ENCODE results near the gene KRTAP5-6.

DNA sequence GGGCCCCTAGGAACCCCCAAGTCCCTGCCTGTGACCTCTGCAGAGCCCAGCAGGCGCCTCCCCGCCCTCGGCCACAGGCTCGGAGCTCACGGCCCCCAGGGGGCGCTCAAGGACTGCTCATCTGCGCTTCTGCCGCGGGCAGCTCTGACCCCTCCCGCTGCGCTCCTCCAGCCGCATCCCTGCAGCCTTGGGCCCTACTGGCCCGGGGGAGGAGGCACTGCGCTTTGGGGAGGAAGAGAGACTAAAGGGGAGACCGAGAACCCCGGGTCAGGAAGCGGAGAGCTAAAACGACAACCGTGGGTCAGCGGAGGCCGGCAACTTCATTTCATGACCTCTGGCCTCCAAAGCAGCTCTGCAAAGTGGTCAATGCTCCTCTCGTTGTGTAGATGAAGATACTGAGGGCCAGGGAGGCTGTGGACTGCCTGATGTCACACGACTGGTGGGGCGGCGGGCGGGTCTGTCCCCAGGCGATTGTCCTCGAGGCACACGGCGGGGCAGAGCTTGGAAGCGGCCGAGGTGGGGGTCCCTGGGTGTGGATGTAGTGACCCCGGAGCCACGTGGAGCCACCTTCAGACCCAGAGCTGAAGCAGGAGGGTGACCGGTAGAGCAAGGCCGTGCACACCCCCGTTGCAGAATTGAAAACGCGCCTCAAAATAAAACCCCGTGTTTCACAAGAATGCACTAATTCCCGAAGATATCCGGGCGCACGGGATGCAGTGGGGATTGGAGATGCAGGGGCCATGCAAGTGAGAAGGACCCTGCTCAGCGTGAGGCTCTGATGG lies 2.7 kb upstream of the KRTAP5-6 start:
- peak; percentile 87 to 96 (median 92) for TF ChIP-seq CTCF (IDR thresholded peaks at IDR 0.05)
- peak; percentile 17 for TF ChIP-seq POLR2AphosphoS5 (IDR thresholded peaks at IDR 0.05)

Data from prostate gland (tissue), 2 donors.